NB4 (cell line): Measurements from ENCODE around the gene GPR146.

ENCODE experiments used
- DNase-seq: peaks from one replicate; pipeline ENCODE4 v3.0.0; 2010; ENCODE audit warnings: low read depth
- H3K4me3 ChIP-seq: one replicate; pipeline ENCODE4 v1.5.1; 2011; ENCODE audit warnings: mild to moderate bottlenecking, low read depth, low read length, moderate library complexity
- CTCF ChIP-seq: IDR thresholded peaks from one replicate; pipeline ENCODE4 v1.5.1; 2012; ENCODE audit warnings: low read depth, low read length
- MAX ChIP-seq: IDR thresholded peaks from 2 replicates; pipeline ENCODE4 v1.6.1; 2011; ENCODE audit warnings: low read depth, low read length
- MYC ChIP-seq: IDR thresholded peaks from 2 replicates; pipeline ENCODE4 v1.6.1; 2011; ENCODE audit warnings: low read depth, low read length
- POLR2A ChIP-seq: IDR thresholded peaks from 2 replicates; pipeline ENCODE4 v1.6.1; 2011; ENCODE audit warnings: mild to moderate bottlenecking; ENCODE audit not compliant: insufficient read length; ENCODE audit errors: extremely low read depth

Gene GPR146

DNA sequence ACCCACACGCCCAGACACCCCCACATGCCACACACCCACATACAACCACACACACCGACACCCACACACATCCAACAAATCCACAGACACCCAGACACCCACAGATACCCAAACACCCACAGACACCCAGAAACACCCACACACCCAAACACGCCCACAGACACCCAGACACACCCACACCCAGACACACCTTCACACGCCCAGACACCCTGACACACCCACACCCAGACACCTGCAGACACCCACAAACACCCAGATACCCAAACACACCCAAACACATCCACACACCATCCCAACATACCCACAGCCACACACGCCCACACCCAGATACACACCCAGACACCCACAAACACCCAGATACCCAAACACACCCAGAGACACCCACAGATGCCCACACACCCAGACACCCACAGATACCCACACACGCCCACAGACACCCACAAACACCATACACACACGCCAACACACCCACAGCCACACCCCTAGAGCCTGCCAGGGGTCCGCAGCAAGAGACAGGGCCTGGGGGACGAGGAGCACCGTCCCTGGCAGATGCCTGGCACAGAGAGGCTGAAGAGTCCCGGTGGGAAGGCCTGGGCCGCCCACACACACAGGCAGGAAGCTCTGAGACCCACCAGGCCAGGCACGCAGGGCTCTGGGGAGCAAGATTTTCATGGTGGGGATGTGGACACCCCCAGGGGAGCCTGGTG, 32.9 kb upstream of the GPR146 start:
- no peak for TF ChIP-seq CTCF
- TF ChIP-seq POLR2A: no peak
- TF ChIP-seq MYC: no peak
- no peak for TF ChIP-seq MAX
- no peak for DNase-seq
- no peak overlapping the region for H3K4me3 ChIP-seq

DNA sequence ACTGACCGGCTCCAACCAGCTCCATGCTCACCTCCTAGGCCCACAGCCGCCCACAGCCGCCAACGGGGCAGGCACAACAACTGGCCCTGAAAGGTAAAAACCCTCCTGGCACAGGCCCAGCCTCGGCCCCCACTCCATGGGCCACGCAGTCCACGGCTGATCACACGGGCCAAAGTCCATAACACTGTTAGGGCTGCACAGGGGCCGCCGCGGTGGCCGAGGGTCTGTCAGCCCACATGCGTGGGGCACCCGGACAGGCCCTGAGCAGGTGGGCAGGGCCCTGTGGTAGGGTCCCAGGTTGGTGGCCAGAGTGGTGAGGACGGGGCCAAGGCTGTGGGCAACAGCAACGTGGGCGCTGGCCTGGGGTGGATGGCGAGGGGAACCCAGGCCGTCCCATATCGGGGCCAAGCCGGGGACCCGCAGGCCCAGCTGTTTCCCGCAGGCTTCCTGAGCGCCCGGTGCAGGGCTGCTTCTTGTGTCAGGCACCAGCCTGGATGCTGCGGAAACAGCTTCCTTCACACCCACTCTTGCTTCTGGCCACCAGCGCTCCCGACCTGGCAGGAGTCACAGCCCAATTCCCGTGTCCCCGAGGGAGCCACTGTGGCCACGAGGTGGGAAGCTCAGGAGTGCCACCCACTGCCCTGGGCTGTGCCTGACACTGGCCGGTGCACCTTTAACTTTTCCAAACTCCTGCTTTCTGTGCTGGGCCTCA, 32.2 kb upstream of the GPR146 start:
- TF ChIP-seq CTCF: no peak
- no peak for TF ChIP-seq MYC
- TF ChIP-seq MAX: no peak
- no peak for TF ChIP-seq POLR2A
- H3K4me3 ChIP-seq: no peak overlapping the region
- DNase-seq: no peak

GRCh38 chr7:1012716-1013095, 31.6 kb upstream of the GPR146 start:
- no peak for DNase-seq
- no peak overlapping the region for H3K4me3 ChIP-seq
- TF ChIP-seq POLR2A (no peak), CTCF (no peak), MAX (no peak), MYC (no peak)

DNA sequence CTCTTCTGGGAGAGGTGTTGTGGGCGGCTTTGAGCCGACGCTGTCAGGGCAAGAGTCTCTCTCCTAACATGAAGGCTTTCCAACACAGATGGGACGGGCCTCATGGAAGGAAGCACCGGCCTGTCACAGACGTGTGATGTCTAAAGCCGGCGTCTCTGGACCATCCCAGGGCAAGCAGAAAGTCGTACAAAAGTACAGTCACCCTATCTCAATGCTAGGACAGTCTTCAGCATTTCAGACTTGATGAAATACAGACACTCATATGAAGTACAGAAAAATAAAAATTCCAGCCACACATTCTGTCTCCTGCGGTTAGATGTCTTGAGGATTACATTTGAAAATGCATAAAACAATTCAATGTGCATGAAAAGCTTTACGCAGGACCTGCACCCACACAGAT, 30.8 kb upstream of the GPR146 start:
- H3K4me3 ChIP-seq: no peak overlapping the region
- TF ChIP-seq MAX: no peak
- no peak for TF ChIP-seq POLR2A
- no peak for TF ChIP-seq CTCF
- TF ChIP-seq MYC: no peak
- no peak for DNase-seq

GRCh38 chr7:1014681-1015080, 29.7 kb upstream of the GPR146 start:
- no peak overlapping the region for H3K4me3 ChIP-seq
- DNase-seq: no peak
- TF ChIP-seq POLR2A (no peak), MAX (no peak), CTCF (no peak), MYC (no peak)
